SK-N-MC (cell line): ENCODE measurements around the gene FSHB.
"Not testable (repeated sequence)": the region's sequence is repeated elsewhere in the genome, so short reads cannot be mapped to it uniquely, and the experiment has no call there.

Experiments
- DNase-seq: peaks from one replicate; pipeline ENCODE4 v3.0.0-alpha.2; 2011; ENCODE audit warnings: low read depth, low spot score
- H3K27ac ChIP-seq: fragments of 200-600 bp; sonication (generic); 2 replicates; pipeline ENCODE4 v1.5.1; 2016; ENCODE audit warnings: mixed run types
- H3K36me3 ChIP-seq: fragments of 200-600 bp; sonication (generic); 2 replicates; pipeline ENCODE4 v1.6.1; 2017; ENCODE audit warnings: antibody characterized with exemption, low read length, mixed read lengths; ENCODE audit not compliant: insufficient read depth
- H3K4me3 ChIP-seq: fragments of 200-600 bp; sonication (generic); 2 replicates; pipeline ENCODE4 v1.5.1; 2016
- H3K9ac ChIP-seq: fragments of 200-600 bp; sonication (generic); 2 replicates; pipeline ENCODE4 v1.8.0; 2017; ENCODE audit warnings: mixed run types, mixed read lengths; ENCODE audit not compliant: insufficient read length
- H3K9me3 ChIP-seq: fragments of 200-600 bp; sonication (generic); 2 replicates; pipeline ENCODE4 v1.6.1; 2017; ENCODE audit warnings: low read depth, mild to moderate bottlenecking, antibody characterized with exemption, low read length, moderate library complexity, mixed read lengths
- EZH2 ChIP-seq: fragments of 200-600 bp; sonication (generic); IDR thresholded peaks from one replicate; pipeline ENCODE4 v1.6.1; 2017; ENCODE audit warnings: antibody characterized with exemption
- FOXP2 ChIP-seq: optimal IDR thresholded peaks from 2 replicates; pipeline ENCODE3; 2011; ENCODE audit warnings: mild to moderate bottlenecking, moderate library complexity; ENCODE audit not compliant: insufficient read depth; ENCODE audit errors: extremely low read length, control extremely low read depth
- POLR2AphosphoS5 ChIP-seq: IDR thresholded peaks from 2 replicates; pipeline ENCODE4 v1.6.1; 2012; ENCODE audit warnings: mild to moderate bottlenecking, low read depth, low read length, borderline replicate concordance

FSHB gene

GRCh38 chr11:30254307-30255298 lies 23.8 kb downstream of the FSHB start:
- no peak for DNase-seq
- Histone ChIP-seq H3K4me3 (no peak overlapping the region), H3K27ac (no peak overlapping the region), H3K36me3 (no peaks in the 10 kb centered on the region), H3K9ac (no peak overlapping the region), H3K9me3 (no peaks in the 10 kb centered on the region)
- TF ChIP-seq POLR2AphosphoS5 (no peak), EZH2 (no peak), FOXP2 (no peak)

- TF ChIP-seq FOXP2 (no peak), POLR2AphosphoS5 (no peak), EZH2 (no peak)
- no peak overlapping the region for H3K27ac ChIP-seq
- H3K9ac ChIP-seq: no peak overlapping the region
- H3K9me3 ChIP-seq: no peaks in the 10 kb centered on the region
- H3K36me3 ChIP-seq: no peaks in the 10 kb centered on the region
- H3K4me3 ChIP-seq: no peak overlapping the region
- no peak for DNase-seq
Observed at GRCh38 chr11:30255637-30256036, 24.8 kb downstream of the FSHB start.

GRCh38 chr11:30257058-30257457 lies 26.2 kb downstream of the FSHB start:
- no peak overlapping the region for H3K9ac ChIP-seq

GRCh38 chr11:30258679-30259078 lies 27.9 kb downstream of the FSHB start:
- TF ChIP-seq POLR2AphosphoS5 (no peak), FOXP2 (no peak), EZH2 (no peak)
- H3K9me3 ChIP-seq: no peaks in the 10 kb centered on the region
- no peak overlapping the region for H3K9ac ChIP-seq
- no peak overlapping the region for H3K27ac ChIP-seq
- no peaks in the 10 kb centered on the region for H3K36me3 ChIP-seq
- DNase-seq: no peak
- H3K4me3 ChIP-seq: no peak overlapping the region

More at GRCh38 chr11:30257058-30257457, 26.2 kb downstream of the FSHB start:
- Histone ChIP-seq H3K4me3 (no peak overlapping the region), H3K27ac (no peak overlapping the region), H3K36me3 (no peaks in the 10 kb centered on the region), H3K9me3 (no peaks in the 10 kb centered on the region)
- DNase-seq: no peak
- no peak for TF ChIP-seq FOXP2
- no peak for TF ChIP-seq POLR2AphosphoS5
- no peak for TF ChIP-seq EZH2

GRCh38 chr11:30260813-30261212 lies 30.0 kb downstream of the FSHB start:
- no peak for TF ChIP-seq EZH2
- no peak for TF ChIP-seq FOXP2
- no peak for TF ChIP-seq POLR2AphosphoS5
- H3K9ac ChIP-seq: no peak overlapping the region
- H3K4me3 ChIP-seq: no peak overlapping the region
- H3K9me3 ChIP-seq: no peaks in the 10 kb centered on the region
- DNase-seq: no peak
- no peak overlapping the region for H3K27ac ChIP-seq
- no peaks in the 10 kb centered on the region for H3K36me3 ChIP-seq

GRCh38 chr11:30261821-30262220 lies 31.0 kb downstream of the FSHB start:
- TF ChIP-seq FOXP2: no peak
- TF ChIP-seq POLR2AphosphoS5: no peak
- TF ChIP-seq EZH2: no peak
- Histone ChIP-seq H3K27ac (no peak overlapping the region), H3K4me3 (no peak overlapping the region), H3K9ac (no peak overlapping the region), H3K9me3 (no peaks in the 10 kb centered on the region), H3K36me3 (no peaks in the 10 kb centered on the region)
- DNase-seq: no peak

GRCh38 chr11:30268638-30269037 lies 37.8 kb downstream of the FSHB start:
- H3K27ac ChIP-seq, DNase-seq, H3K9ac ChIP-seq, H3K9me3 ChIP-seq, H3K4me3 ChIP-seq, H3K36me3 ChIP-seq: not testable (repeated sequence)

DNA sequence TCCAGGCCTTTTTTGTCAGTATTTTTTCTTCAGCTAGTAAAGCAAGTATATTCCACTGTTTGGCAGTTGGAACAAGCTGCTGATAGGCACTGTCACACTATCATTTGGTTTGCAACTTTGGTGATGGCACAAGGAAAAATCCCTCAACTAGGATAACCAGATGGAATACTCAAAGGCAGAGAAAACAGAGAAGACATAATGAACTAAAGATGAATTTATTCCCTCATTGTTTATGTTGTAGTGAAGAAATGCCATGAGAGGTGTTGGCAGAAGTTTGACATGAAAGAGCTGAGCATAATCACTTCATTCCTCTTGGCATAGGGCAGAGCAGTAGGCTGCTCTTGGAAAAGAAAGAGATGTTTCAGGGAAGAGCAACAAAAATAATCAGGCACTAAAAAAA lies 39.9 kb downstream of the FSHB start:
- no peak overlapping the region for H3K9ac ChIP-seq
- no peak overlapping the region for H3K4me3 ChIP-seq
- no peaks in the 10 kb centered on the region for H3K36me3 ChIP-seq
- no peaks in the 10 kb centered on the region for H3K9me3 ChIP-seq
- H3K27ac ChIP-seq: no peak overlapping the region
- TF ChIP-seq FOXP2: no peak
- no peak for TF ChIP-seq POLR2AphosphoS5
- no peak for TF ChIP-seq EZH2
- DNase-seq: no peak

DNA sequence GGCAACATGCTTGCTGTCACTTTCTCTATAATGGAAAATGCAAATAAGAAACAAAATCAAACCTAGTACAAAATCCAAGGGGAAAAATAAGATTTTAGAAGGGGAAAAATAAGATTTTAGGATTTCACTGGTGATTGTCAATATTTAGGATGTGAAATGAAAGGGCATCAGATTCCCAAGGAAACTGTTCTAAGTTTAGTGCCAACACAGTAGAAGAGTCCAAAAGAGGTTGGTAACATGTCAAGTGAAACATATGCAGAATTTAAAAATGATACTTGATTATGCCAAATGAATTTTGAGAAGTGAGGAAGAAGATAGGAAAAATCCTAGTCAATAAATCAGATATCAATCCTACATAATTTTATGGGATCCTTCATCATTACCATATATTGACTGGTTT lies 46.4 kb downstream of the FSHB start:
- Histone ChIP-seq H3K9me3 (no peaks in the 10 kb centered on the region), H3K27ac (no peak overlapping the region), H3K36me3 (no peaks in the 10 kb centered on the region), H3K4me3 (no peak overlapping the region), H3K9ac (no peak overlapping the region)
- no peak for DNase-seq
- TF ChIP-seq EZH2 (no peak), FOXP2 (no peak), POLR2AphosphoS5 (no peak)
